Lung (tissue), 12 donors: Measurements from ENCODE around the gene LENEP. TPM values are rescaled to one million over a fixed set of nuclear protein-coding genes. Genes with fewer than 3 reads are reported as not detected.

Experiments used
- ATAC-seq: fragments of 200-7000 bp; cut with Tn5 transposase; one replicate; pipeline ENCODE4 v1.9.1; 2020; ENCODE audit warnings: moderate number of reproducible peaks; ENCODE audit not compliant: insufficient read depth, low FRiP score
- DNase-seq, 3 donors: peaks; one replicate each; pipeline ENCODE4 v3.0.0-alpha.2; 2013 to 2017
- H3K27ac ChIP-seq, 2 donors: one replicate each; pipeline ENCODE4 v1.5.1; 2013; ENCODE audit warnings: mild to moderate bottlenecking in 2 of 2, moderate library complexity in 2 of 2, control low read depth in 1 of 2, inconsistent platforms in 1 of 2, low read depth in 1 of 2, low read length in 1 of 2
- H3K27me3 ChIP-seq, 3 donors: one replicate each; pipeline ENCODE4 v1.5.1; 2013; ENCODE audit warnings: low read length in 2 of 3; ENCODE audit not compliant: control insufficient read depth in 3 of 3, insufficient read depth in 3 of 3
- H3K36me3 ChIP-seq, 4 donors: one replicate each; pipeline ENCODE4 v1.5.1; 2013; ENCODE audit warnings: low read length in 4 of 4, mild to moderate bottlenecking in 1 of 4, moderate library complexity in 1 of 4; ENCODE audit not compliant: control insufficient read depth in 4 of 4, insufficient read depth in 4 of 4
- H3K4me1 ChIP-seq, 5 donors: one replicate each; pipeline ENCODE4 v1.5.1; 2013; ENCODE audit warnings: low read length in 5 of 5, mild to moderate bottlenecking in 2 of 5, moderate library complexity in 1 of 5; ENCODE audit not compliant: control insufficient read depth in 5 of 5, insufficient read depth in 5 of 5
- H3K4me3 ChIP-seq: one replicate; pipeline ENCODE4 v1.5.1; 2013; ENCODE audit warnings: mild to moderate bottlenecking, control low read depth, moderate library complexity
- H3K9ac ChIP-seq, 2 donors: one replicate each; pipeline ENCODE4 v1.5.1; 2013; ENCODE audit warnings: low read length in 2 of 2, control low read depth in 1 of 2; ENCODE audit not compliant: insufficient read depth in 1 of 2
- H3K9me3 ChIP-seq, 4 donors: one replicate each; pipeline ENCODE4 v1.5.1; 2013; ENCODE audit warnings: low read length in 3 of 4, mild to moderate bottlenecking in 1 of 4, moderate library complexity in 1 of 4; ENCODE audit not compliant: control insufficient read depth in 4 of 4, insufficient read depth in 3 of 4
- WGBS, 2 donors: extraction: QIAGEN DNeasy Blood & Tissue Kit; methylation state at CpG; one replicate each; pipeline ENCODE4 v1.1.7; 2013; 5-methylcytosine and 5-hydroxymethylcytosine counted together
- polyA plus RNA-seq, 2 donors: library from polyadenylated mRNA; stranded (reverse); fragments of 200-250 nt; gene quantifications; one replicate each; pipeline ENCODE4 v1.2.1, GENCODE V29; 2013
- total RNA-seq, 2 donors: library from RNA; depleted of rRNA in 1 of 2; stranded (reverse); fragments of >200 nt in 1 of 2; gene quantifications; one replicate each; pipeline ENCODE4 v1.2.1, GENCODE V29; 2014 to 2021
- TF ChIP-seq, protein P1 (sequence below): IDR thresholded peaks from 2 replicates; pipeline ENCODE4 v1.5.1; 2012; ENCODE audit warnings: mild to moderate bottlenecking; ENCODE audit errors: control extremely low read depth, extremely low read depth
- donor health status: control.
- donor health status: control.
- donor health status: Bipolar disorder and iron deficiency.
- donor health status: healthy.
- donor health status: DM: yes; HTN: yes; CAD: no.

Gene LENEP
- total and polyA plus RNA-seq, 4 donors: 0.31 to 0.89 TPM; not detected in 2

DNA sequence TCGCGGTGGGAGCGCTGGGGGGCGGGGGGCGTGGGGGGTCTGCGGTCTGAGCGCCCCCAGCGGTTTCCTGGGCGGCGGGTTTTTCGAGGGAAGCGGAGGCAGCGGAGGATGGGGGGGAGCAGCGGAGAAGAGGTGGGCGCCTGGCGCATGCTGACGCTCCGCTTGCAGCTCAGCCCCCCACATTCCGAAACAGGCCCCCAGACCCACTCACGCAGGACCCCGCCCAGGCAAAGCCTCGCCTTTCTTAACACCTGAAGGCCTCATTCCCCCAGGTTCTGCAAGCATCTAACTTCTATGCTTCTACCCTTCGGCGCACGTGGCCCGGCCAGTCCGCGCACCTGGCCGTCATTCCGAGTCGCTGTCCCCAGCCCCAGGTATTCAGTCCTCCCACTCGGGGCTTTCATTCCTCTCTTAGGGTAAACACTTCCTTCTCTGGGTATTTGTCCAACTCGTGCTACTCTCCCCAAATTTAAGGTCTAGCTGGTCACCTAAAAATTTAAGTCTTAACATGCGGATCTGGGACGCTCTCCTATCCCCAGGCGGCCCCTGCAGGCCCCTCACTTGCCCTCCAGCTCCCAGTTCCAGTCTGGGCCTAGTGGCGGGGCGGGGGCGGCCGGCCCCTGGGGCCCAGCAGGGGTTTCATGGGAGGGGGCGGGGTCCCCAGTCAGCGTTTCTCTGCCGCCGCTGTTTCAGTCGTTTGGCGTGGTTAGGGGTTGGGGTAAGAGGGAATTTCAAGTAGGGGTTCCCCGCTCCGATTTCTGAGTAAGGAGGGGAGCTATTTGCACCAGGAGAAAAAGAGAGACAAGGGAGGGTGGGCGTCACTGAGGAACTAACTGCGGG lies 6.4 kb downstream of the LENEP start:
- no peaks in the 10 kb centered on the region for H3K9me3 ChIP-seq
- ATAC-seq (no peak), DNase-seq (peak; percentile 63 to 70 (median 69))
- H3K9ac ChIP-seq: peak overlapping the region in 1 of 2 donors; percentile 79
- H3K27ac ChIP-seq: peak overlapping the region; percentile 80 to 94
- H3K4me1 ChIP-seq: peaks cover 5 to 28% (median 6%) of the 10 kb centered on the region in 5 donors
- TF ChIP-seq, protein P1, sequence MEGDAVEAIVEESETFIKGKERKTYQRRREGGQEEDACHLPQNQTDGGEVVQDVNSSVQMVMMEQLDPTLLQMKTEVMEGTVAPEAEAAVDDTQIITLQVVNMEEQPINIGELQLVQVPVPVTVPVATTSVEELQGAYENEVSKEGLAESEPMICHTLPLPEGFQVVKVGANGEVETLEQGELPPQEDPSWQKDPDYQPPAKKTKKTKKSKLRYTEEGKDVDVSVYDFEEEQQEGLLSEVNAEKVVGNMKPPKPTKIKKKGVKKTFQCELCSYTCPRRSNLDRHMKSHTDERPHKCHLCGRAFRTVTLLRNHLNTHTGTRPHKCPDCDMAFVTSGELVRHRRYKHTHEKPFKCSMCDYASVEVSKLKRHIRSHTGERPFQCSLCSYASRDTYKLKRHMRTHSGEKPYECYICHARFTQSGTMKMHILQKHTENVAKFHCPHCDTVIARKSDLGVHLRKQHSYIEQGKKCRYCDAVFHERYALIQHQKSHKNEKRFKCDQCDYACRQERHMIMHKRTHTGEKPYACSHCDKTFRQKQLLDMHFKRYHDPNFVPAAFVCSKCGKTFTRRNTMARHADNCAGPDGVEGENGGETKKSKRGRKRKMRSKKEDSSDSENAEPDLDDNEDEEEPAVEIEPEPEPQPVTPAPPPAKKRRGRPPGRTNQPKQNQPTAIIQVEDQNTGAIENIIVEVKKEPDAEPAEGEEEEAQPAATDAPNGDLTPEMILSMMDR: no peak
- H3K27me3 ChIP-seq: no peaks in the 10 kb centered on the region
- no peaks in the 10 kb centered on the region for H3K36me3 ChIP-seq
- no peak overlapping the region for H3K4me3 ChIP-seq
- WGBS, 2 donors: 1 to 2% methylated on average over 46 to 50 of the region's 50 CpGs

DNA sequence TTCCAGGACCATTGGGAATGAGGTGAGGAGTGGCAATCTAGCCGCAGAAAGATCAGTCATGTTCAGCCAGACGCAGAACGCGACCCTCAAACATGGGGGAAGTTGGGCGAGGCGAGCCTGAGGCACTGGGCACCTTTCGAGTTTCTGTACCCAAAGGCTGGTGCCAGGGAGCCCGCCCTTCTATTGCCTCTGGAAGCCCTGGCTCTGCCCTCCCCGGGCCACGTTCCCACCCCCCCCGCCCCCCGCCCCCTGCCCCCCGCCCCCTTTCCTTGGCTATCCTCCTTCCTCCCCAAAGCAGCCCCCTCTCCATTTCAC lies 7.0 kb downstream of the LENEP start:
- H3K27ac ChIP-seq: peak overlapping the region; percentile 91 to 94
- no peaks in the 10 kb centered on the region for H3K27me3 ChIP-seq
- peak overlapping the region; percentile 65 for H3K4me3 ChIP-seq
- H3K36me3 ChIP-seq: no peaks in the 10 kb centered on the region
- H3K9me3 ChIP-seq: no peaks in the 10 kb centered on the region
- 0 to 1% methylated on average over 10 of the region's 13 CpGs for WGBS, 2 donors
- H3K4me1 ChIP-seq: peaks cover 5 to 28% (median 6%) of the 10 kb centered on the region in 5 donors
- no peak for ATAC-seq
- peak overlapping the region in 1 of 2 donors; percentile 79 for H3K9ac ChIP-seq
- DNase-seq: no peak
- TF ChIP-seq, protein P1: no peak

DNA sequence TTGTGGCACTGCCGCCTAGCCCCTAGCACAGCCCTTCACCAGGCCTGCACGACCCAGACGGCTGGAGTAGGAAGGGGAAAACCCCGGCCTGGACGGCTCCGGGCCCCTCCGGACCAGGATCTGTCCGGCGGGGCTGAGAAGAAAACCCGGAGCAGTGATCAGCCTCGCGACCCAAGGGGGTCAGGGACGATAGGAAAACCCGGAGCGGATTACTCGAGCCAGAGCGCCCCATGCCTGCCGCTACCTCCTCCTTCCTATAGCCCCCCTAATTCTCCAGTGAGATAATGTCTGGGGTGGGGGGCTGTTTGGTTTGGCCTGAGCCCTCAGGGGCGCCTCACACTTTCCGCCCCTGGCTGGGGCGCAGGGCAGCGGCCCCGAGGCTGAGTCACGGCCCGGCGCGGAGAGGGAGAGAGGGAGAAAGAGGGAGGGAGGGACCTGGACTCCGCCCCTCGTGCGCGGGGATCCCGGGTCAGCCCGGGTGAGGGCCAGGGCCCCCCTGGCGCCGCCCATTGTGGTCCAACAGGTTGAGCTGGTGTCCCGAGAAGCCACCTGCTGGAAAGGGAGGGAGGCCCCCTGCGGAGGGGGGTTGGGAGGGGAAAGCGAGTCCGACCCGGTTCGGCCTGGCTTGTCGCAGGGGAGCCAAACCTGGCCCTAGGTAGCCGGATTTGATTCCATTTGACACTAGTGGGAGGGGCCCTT lies 7.5 kb downstream of the LENEP start:
- WGBS, 2 donors: 0 to 1% methylated on average over 41 to 43 of the region's 43 CpGs
- peak overlapping the region; percentile 91 to 94 for H3K27ac ChIP-seq
- TF ChIP-seq, protein P1: no peak
- no peaks in the 10 kb centered on the region for H3K36me3 ChIP-seq
- peaks cover 5 to 28% (median 6%) of the 10 kb centered on the region in 5 donors for H3K4me1 ChIP-seq
- H3K9ac ChIP-seq: peak overlapping the region in 1 of 2 donors; percentile 46
- peak; percentile 94 to 97 (median 95) for DNase-seq
- H3K9me3 ChIP-seq: no peaks in the 10 kb centered on the region
- ATAC-seq: peak; percentile 67
- H3K27me3 ChIP-seq: no peaks in the 10 kb centered on the region
- H3K4me3 ChIP-seq: peak overlapping the region; percentile 65
